Neural cell (in vitro differentiated cells): ENCODE results near the gene MTG1. TPM values are rescaled to one million over a fixed set of nuclear protein-coding genes. Genes with fewer than 3 reads are reported as not detected.
"Not testable (repeated sequence)": the region's sequence is repeated elsewhere in the genome, so short reads cannot be mapped to it uniquely, and the experiment has no call there.

ENCODE experiments used
- H2AFZ ChIP-seq: fragments of 200-600, 300-800 bp; sonication (generic), shearing (Covaris generic); 2 replicates; pipeline ENCODE4 v1.6.0; 2014; ENCODE audit warnings: low read depth, mild to moderate bottlenecking, antibody characterized with exemption, low read length, moderate library complexity
- H3F3A ChIP-seq: fragments of 200-600 bp; shearing (Covaris generic); 2 replicates; pipeline ENCODE4 v1.6.1; 2016; ENCODE audit warnings: mild to moderate bottlenecking, moderate library complexity, mixed read lengths, antibody characterized with exemption, low read length; ENCODE audit not compliant: insufficient read depth, poor library complexity, severe bottlenecking
- H3K27ac ChIP-seq: fragments of 200-600, 300-800 bp; sonication (generic), shearing (Covaris generic); 2 replicates; pipeline ENCODE4 v1.5.1; 2014; ENCODE audit warnings: mild to moderate bottlenecking, low read length, moderate library complexity
- H3K27me3 ChIP-seq: fragments of 300-800, 200-600 bp; sonication (generic), shearing (Covaris generic); 2 replicates; pipeline ENCODE4 v1.6.0; 2014; ENCODE audit warnings: mild to moderate bottlenecking, low read depth, low read length, moderate library complexity; ENCODE audit not compliant: insufficient read depth
- H3K36me3 ChIP-seq: fragments of 300-800, 200-600 bp; sonication (generic), shearing (Covaris generic); 2 replicates; pipeline ENCODE4 v1.5.1; 2014; ENCODE audit warnings: mild to moderate bottlenecking, antibody characterized with exemption, low read length, moderate library complexity; ENCODE audit not compliant: insufficient read depth
- H3K4me2 ChIP-seq: fragments of 300-800, 200-600 bp; sonication (generic), shearing (Covaris generic); 2 replicates; pipeline ENCODE4 v1.6.0; 2014; ENCODE audit warnings: mild to moderate bottlenecking, low read length
- H3K4me3 ChIP-seq: fragments of 300-800, 200-600 bp; sonication (generic), shearing (Covaris generic); 2 replicates; pipeline ENCODE4 v1.5.1; 2014; ENCODE audit warnings: mild to moderate bottlenecking, low read length, moderate library complexity
- H3K79me2 ChIP-seq: fragments of 200-600 bp; shearing (Covaris generic); replicated peaks from 2 replicates; pipeline ENCODE4 v1.6.0; 2014; ENCODE audit warnings: mild to moderate bottlenecking, low read length, moderate library complexity; ENCODE audit not compliant: insufficient read depth
- H3K9ac ChIP-seq: fragments of 300-800, 200-600 bp; sonication (generic), shearing (Covaris generic); 2 replicates; pipeline ENCODE4 v1.6.1; 2016; ENCODE audit warnings: mild to moderate bottlenecking, low read length, mixed read lengths
- H3K9me2 ChIP-seq: fragments of 200-600 bp; shearing (Covaris generic); 2 replicates; pipeline ENCODE4 v1.6.1; 2016; ENCODE audit warnings: mild to moderate bottlenecking, low read length, mixed read lengths; ENCODE audit not compliant: insufficient read depth
- H3K9me3 ChIP-seq: fragments of 200-600, 300-800 bp; sonication (generic), shearing (Covaris generic); 2 replicates; pipeline ENCODE4 v1.6.1; 2016; ENCODE audit warnings: mild to moderate bottlenecking, mixed run types, low read length, moderate library complexity, mixed read lengths
- H4K20me1 ChIP-seq: fragments of 200-600 bp; shearing (Covaris generic); 2 replicates; pipeline ENCODE4 v1.6.1; 2016; ENCODE audit warnings: mild to moderate bottlenecking, mixed run types; ENCODE audit not compliant: insufficient read depth
- CTCF ChIP-seq: fragments of 450-650 bp; IDR thresholded peaks from 2 replicates; pipeline ENCODE4 v1.5.1; 2014; ENCODE audit warnings: antibody characterized with exemption, mild to moderate bottlenecking, moderate library complexity; ENCODE audit not compliant: poor library complexity, severe bottlenecking
- EP300 ChIP-seq: fragments of 450-650 bp; conservative IDR thresholded peaks from 2 replicates; pipeline ENCODE4 v1.6.1; 2014; ENCODE audit warnings: antibody characterized with exemption, mild to moderate bottlenecking, moderate library complexity; ENCODE audit not compliant: poor library complexity, severe bottlenecking
- EZH2 ChIP-seq: fragments of 200-600, 300-800 bp; shearing (Covaris generic), sonication (generic); IDR thresholded peaks from 2 replicates; pipeline ENCODE4 v1.6.1; 2014; ENCODE audit warnings: antibody characterized with exemption, low read length, borderline replicate concordance, mild to moderate bottlenecking; ENCODE audit not compliant: insufficient read depth, poor library complexity, severe bottlenecking
- MXI1 ChIP-seq: fragments of 450-650 bp; conservative IDR thresholded peaks from 2 replicates; pipeline ENCODE4 v1.6.1; 2014; ENCODE audit warnings: antibody characterized with exemption, mild to moderate bottlenecking; ENCODE audit not compliant: poor library complexity, severe bottlenecking
- POLR2AphosphoS5 ChIP-seq: IDR thresholded peaks from 2 replicates; pipeline ENCODE4 v1.6.1; 2012
- RAD21 ChIP-seq: fragments of 450-650 bp; conservative IDR thresholded peaks from 2 replicates; pipeline ENCODE4 v1.6.1; 2014; ENCODE audit warnings: antibody characterized with exemption, mild to moderate bottlenecking, moderate library complexity
- REST ChIP-seq: IDR thresholded peaks from 2 replicates; pipeline ENCODE4 v1.6.1; 2012; ENCODE audit warnings: borderline replicate concordance
- SMC3 ChIP-seq: fragments of 450-650 bp; conservative IDR thresholded peaks from 2 replicates; pipeline ENCODE4 v1.6.1; 2014; ENCODE audit warnings: antibody characterized with exemption, mild to moderate bottlenecking, moderate library complexity; ENCODE audit not compliant: poor library complexity
- TAF1 ChIP-seq: IDR thresholded peaks from 2 replicates; pipeline ENCODE4 v1.6.1; 2012; ENCODE audit warnings: low read depth
- polyA plus RNA-seq: library from polyadenylated mRNA; depleted of rRNA; stranded (reverse); fragments of >200 nt; gene quantifications from 2 replicates; pipeline ENCODE4 v1.2.3, GENCODE V29; 2014

Gene MTG1
- polyA plus RNA-seq, 1 donor from 2014 or later, result 52.3 TPM

GRCh38 chr10:133440633-133441285 lies 46.8 kb downstream of the MTG1 start:
- no peaks in the 10 kb centered on the region for H4K20me1 ChIP-seq
- no peaks in the 10 kb centered on the region for H3K27me3 ChIP-seq
- H3F3A ChIP-seq, result no peaks in the 10 kb centered on the region
- H3K9ac ChIP-seq, result no peak overlapping the region
- no peak for TF ChIP-seq EP300
- TF ChIP-seq EZH2, result no peak
- no peak for TF ChIP-seq REST
- TF ChIP-seq CTCF, result no peak
- no peak for TF ChIP-seq RAD21
- no peak for TF ChIP-seq SMC3
- no peak for TF ChIP-seq TAF1
- no peak for TF ChIP-seq POLR2AphosphoS5
- TF ChIP-seq MXI1, result no peak
- no peak overlapping the region for H3K4me2 ChIP-seq
- no peak overlapping the region for H3K4me3 ChIP-seq
- H3K79me2 ChIP-seq, result no peaks in the 10 kb centered on the region
- no peaks in the 10 kb centered on the region for H3K9me2 ChIP-seq
- H3K9me3 ChIP-seq, result peaks cover 9% of the 10 kb centered on the region
- H2AFZ ChIP-seq, result no peak overlapping the region
- no peak overlapping the region for H3K27ac ChIP-seq
- H3K36me3 ChIP-seq, result no peaks in the 10 kb centered on the region

- not testable (repeated sequence) for H3F3A ChIP-seq, H3K4me3 ChIP-seq, H3K36me3 ChIP-seq, H3K4me2 ChIP-seq, H3K27me3 ChIP-seq, H3K9ac ChIP-seq, H3K27ac ChIP-seq, H3K79me2 ChIP-seq, H2AFZ ChIP-seq, H3K9me2 ChIP-seq, H4K20me1 ChIP-seq, H3K9me3 ChIP-seq
These were observed 47.4 kb downstream of the MTG1 start for GRCh38 chr10:133441356-133441755.

- Histone ChIP-seq H4K20me1 (no peaks in the 10 kb centered on the region), H3K4me3 (no peak overlapping the region), H3K9me2 (no peaks in the 10 kb centered on the region), H3F3A (no peaks in the 10 kb centered on the region), H3K9ac (no peak overlapping the region), H3K27me3 (no peaks in the 10 kb centered on the region), H3K36me3 (no peaks in the 10 kb centered on the region), H3K9me3 (peaks cover 9% of the 10 kb centered on the region), H3K4me2 (no peak overlapping the region), H3K79me2 (no peaks in the 10 kb centered on the region), H2AFZ (no peak overlapping the region), H3K27ac (no peak overlapping the region)
- TF ChIP-seq MXI1 (no peak), TAF1 (no peak), CTCF (no peak), RAD21 (no peak), EZH2 (no peak), POLR2AphosphoS5 (no peak), REST (no peak), EP300 (no peak), SMC3 (no peak)
These were observed 47.8 kb downstream of the MTG1 start for GRCh38 chr10:133441780-133442179.
